ENCODE measurements around the gene TPRN.
A peak's percentile ranks its signal among the peaks of the same experiment; 100 is the strongest.

Gene TPRN

DNA sequence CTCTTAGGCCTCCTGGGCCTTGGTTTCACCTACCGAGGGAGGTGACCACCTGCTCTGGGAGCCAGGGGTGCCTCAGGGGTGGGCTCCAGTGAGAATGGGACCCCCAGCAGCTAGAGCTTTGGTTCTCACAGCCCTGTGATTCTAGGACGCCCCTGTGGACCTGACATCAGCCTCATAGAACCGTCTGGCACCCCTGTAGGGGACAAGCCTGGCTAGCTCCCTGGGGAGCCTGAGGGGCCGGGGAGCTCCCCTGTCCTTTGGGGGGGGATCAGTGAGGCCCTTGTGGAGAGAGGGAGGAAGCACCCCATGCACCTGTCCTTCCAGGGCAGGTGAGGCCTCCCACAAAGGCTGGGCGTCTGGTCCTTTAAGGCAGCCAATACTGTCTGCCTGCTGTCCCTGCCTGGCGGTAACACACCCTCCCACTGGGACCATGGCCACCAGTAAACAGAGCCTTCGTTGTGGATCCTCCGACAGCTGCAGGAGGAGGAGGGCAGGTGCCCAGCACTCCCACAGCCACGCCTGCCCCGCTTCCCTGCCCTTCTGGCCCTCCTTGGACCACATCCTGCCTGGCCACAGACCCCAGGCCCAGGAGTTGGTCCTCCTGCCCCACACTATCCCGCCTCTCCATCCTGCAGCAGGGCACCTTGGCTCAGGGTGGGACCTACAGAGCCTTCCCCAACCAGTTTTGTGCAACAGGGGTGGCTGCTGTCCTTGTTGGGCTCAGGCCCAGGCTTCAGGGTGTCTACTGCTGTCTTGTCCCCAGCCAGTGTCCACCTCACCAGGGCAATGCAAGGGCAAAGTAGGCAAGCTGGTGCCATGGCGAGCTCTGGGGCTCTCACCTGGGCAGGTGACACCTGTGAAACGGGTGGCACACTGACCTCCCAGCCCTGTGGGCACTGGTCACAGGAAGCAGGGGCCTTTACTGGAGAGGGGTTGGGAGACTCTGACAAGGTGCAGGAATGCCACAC, 37.5 kb upstream of the TPRN start:
- TF ChIP-seq, protein P1, sequence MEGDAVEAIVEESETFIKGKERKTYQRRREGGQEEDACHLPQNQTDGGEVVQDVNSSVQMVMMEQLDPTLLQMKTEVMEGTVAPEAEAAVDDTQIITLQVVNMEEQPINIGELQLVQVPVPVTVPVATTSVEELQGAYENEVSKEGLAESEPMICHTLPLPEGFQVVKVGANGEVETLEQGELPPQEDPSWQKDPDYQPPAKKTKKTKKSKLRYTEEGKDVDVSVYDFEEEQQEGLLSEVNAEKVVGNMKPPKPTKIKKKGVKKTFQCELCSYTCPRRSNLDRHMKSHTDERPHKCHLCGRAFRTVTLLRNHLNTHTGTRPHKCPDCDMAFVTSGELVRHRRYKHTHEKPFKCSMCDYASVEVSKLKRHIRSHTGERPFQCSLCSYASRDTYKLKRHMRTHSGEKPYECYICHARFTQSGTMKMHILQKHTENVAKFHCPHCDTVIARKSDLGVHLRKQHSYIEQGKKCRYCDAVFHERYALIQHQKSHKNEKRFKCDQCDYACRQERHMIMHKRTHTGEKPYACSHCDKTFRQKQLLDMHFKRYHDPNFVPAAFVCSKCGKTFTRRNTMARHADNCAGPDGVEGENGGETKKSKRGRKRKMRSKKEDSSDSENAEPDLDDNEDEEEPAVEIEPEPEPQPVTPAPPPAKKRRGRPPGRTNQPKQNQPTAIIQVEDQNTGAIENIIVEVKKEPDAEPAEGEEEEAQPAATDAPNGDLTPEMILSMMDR (IDR thresholded peaks at IDR 0.05; ENCODE audit: low read length, missing control alignments): no peak
- no peak overlapping the region for H3K4me3 ChIP-seq (replicated peaks; ENCODE audit: low read depth, low read length)
- DNase-seq (ENCODE audit: low read depth): no peak

DNA sequence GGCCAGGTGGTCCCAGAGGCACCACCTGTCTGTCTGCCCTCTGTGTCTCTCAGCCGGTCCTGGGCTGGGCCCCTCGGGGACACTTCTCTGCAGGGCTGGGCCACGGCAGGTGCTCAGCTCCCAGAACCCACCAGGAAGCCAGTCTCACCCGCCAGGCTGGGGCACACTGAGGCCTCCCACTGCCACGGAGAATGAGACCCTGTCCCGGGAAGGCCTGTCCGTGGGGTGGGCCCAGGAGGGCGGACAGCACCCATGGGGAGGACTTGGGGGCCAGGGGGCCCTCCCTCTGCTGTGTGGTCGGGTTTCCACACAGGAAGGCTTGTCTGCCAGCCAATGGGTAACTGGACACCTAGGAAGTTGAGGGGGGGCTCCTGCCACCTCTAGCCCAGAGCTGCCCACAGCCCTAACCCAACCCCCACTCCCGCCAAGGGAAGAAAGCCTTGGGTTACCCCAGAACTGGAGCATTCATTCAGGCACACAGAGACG, 36.4 kb upstream of the TPRN start:
- DNase-seq (ENCODE audit: low read depth): no peak
- TF ChIP-seq, protein P1 (IDR thresholded peaks at IDR 0.05; ENCODE audit: low read length, missing control alignments): no peak

DNA sequence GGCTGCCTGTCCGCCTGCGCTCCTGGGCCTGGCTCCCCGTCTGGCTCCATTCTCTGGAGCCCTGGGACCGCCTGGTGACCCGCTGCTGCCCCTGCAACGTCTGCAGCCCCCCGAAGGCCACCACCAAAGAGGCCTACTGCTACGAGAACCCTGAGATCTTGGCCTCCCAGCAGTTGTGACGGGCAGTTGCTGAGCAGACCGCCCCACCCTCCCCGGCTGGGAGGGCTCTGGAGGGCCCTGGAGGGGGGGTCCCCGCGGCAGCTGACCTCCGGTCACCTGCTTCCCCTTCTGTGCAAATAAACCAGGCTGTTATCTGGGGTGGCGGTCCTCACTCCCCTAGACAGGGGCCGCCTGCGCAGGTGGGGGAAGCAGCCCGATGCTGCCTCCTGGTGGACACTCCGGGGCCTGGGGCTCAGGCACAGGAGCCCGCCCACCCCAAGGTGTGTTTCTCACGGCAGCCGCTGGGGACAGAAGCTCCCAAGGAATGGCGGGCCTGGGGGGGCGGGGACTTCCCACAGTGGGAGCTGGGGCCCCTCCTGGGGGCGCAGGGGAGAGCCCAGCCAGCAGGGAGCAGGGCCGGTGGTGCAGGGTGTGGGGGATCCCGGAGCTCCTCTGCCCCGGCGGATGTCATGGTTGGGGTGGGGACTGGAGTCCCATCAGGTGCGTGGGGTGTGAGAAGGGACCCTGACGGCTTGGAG, 35.8 kb upstream of the TPRN start:
- H3K4me3 ChIP-seq (replicated peaks; ENCODE audit: low read depth, low read length): no peak overlapping the region
- DNase-seq (ENCODE audit: low read depth): peak; percentile 77
- TF ChIP-seq, protein P1 (IDR thresholded peaks at IDR 0.05; ENCODE audit: low read length, missing control alignments): peak; percentile 83

More for the DNA sequence above, 36.4 kb upstream of the TPRN start:
- no peak overlapping the region for H3K4me3 ChIP-seq (replicated peaks; ENCODE audit: low read depth, low read length)

DNA sequence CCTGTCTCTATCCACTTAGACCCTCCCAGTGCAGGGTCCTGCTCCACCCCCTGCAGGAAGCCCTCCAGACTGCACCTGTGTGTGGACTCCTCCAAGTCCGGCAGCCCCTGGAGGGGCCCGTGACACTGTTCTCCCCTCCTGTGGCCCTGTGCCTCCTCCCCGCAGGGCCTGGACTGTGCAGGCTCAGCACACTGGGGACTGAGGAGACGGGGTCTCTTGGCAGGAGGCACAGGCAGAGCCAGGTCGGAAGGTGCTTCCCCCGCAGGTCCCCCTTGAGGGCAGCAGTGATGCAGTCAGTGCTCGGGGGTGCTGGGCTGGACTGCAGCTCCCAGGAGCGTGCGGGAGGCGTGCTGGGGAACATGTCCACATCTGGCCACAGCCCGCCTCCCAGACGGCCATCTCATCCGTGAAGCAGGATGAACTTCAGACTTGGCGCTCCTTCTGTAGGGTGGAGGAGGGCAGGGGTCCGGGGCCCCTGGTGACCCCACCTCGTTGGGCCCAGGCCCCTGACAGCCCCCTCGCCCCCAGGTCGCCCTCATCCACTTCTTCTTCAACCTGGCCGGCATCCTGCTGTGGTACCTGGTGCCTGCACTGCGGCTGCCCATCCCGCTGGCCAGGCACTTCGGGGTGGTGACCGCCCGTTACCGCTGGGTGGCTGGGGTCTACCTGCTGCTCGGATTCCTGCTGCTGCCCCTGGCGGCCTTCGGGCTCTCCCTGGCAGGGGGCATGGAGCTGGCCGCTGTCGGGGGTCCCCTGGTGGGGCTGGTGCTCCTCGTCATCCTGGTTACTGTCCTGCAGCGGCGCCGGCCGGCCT, 35.1 kb upstream of the TPRN start:
- TF ChIP-seq, protein P1 (IDR thresholded peaks at IDR 0.05; ENCODE audit: low read length, missing control alignments): no peak
- no peak for DNase-seq (ENCODE audit: low read depth)
- no peak overlapping the region for H3K4me3 ChIP-seq (replicated peaks; ENCODE audit: low read depth, low read length)

DNA sequence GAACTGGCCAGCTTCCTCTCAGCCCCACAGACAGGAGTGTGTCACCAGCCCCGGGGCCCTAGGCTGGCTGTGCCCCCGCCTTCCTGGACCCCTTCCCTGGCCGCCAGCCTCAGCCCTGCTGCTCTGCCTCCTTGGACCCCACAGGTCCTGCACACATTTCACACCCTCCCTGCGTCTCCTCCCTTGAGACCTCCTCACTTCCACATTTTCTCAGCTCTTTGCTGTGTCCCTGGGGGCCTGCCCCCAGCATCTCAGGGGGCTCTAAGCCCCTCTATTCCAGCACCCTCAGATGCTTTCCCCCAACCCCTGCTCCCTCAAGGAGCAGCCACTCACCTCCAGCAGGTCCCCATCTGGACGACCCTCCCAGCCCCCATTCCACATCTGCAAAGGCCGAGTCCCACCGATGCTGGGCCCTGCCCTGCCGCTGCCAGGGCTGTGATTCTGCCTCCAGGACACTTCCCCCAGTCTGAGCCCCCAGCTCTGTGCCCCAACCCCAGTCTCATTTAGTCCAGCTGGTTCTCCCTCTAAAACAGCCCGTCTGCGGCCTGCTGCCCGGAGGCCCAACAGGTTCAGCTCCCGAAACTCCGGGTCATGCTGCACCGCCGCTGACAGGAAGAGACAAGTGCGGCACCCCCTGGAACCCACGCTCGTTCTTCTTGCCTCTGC, 34.4 kb upstream of the TPRN start:
- H3K4me3 ChIP-seq (replicated peaks; ENCODE audit: low read depth, low read length): no peak overlapping the region
- TF ChIP-seq, protein P1 (IDR thresholded peaks at IDR 0.05; ENCODE audit: low read length, missing control alignments): no peak
- no peak for DNase-seq (ENCODE audit: low read depth)
